Measurements from ENCODE around the gene DNAH10. TPM values are rescaled to one million over a fixed set of nuclear protein-coding genes. Genes with fewer than 3 reads are reported as not detected.

The DNAH10 gene
- total RNA-seq, 2 experiments from 2014 or later, result 0.11 to 0.19 TPM

- no TSS peak for BruUV-seq (replicated peaks)
- CTCF ChIA-PET (ENCODE audit: unreplicated experiment), result no interaction called here
These were observed 180.1 kb downstream of the DNAH10 start for GRCh38 chr12:123942238-123942653.

GRCh38 chr12:123942911-123943648 is 181.0 kb downstream of the DNAH10 start:
- no peak for TF ChIP-seq CTCF (conservative IDR thresholded peaks at IDR 0.05; ENCODE audit: low read length)
- no peak for TF ChIP-seq EZH2phosphoT487 (IDR thresholded peaks at IDR 0.05; ENCODE audit: borderline replicate concordance, low read depth, low read length)
- H3K9me2 ChIP-seq (ENCODE audit: insufficient read depth, low read length), result no peaks in the 10 kb centered on the region
- no peaks in the 10 kb centered on the region for H3K4me1 ChIP-seq (ENCODE audit: insufficient read depth, low read length, poor library complexity, severe bottlenecking)
- BruUV-seq (replicated peaks), result no TSS peak
- no peaks in the 10 kb centered on the region for H3K36me3 ChIP-seq (ENCODE audit: insufficient read depth, low read length)
- H3K27ac ChIP-seq (ENCODE audit: low read depth, low read length, poor library complexity, severe bottlenecking), result no peak overlapping the region
- ChIA-PET POLR2A (no interaction called here), CTCF (ENCODE audit: unreplicated experiment) (no interaction called here)
- H3K9me3 ChIP-seq (ENCODE audit: low read length), result no peaks in the 10 kb centered on the region
- H3K79me2 ChIP-seq (ENCODE audit: insufficient read depth, low read depth, low read length), result no peaks in the 10 kb centered on the region
- H3K4me2 ChIP-seq (ENCODE audit: low read length), result no peak overlapping the region
- H2AFZ ChIP-seq (ENCODE audit: low read length), result no peak overlapping the region
- intact Hi-C loops (cut with micrococcal nuclease; ENCODE audit: unreplicated experiment), result no loop called here
- H4K20me1 ChIP-seq (ENCODE audit: insufficient read depth, low read length), result no peaks in the 10 kb centered on the region
- no peak overlapping the region for H3K4me3 ChIP-seq (ENCODE audit: low read depth, low read length, poor library complexity, severe bottlenecking)
- no peak for DNase-seq (ENCODE audit: low spot score)

More at GRCh38 chr12:123942238-123942653, 180.1 kb downstream of the DNAH10 start:
- H3K4me2 ChIP-seq (ENCODE audit: low read length), result no peak overlapping the region
- H3K9me2 ChIP-seq (ENCODE audit: insufficient read depth, low read length), result no peaks in the 10 kb centered on the region
- TF ChIP-seq CTCF (conservative IDR thresholded peaks at IDR 0.05; ENCODE audit: low read length) (no peak), EZH2phosphoT487 (IDR thresholded peaks at IDR 0.05; ENCODE audit: borderline replicate concordance, low read depth, low read length) (no peak)
- H4K20me1 ChIP-seq (ENCODE audit: insufficient read depth, low read length), result no peaks in the 10 kb centered on the region
- H3K79me2 ChIP-seq (ENCODE audit: insufficient read depth, low read depth, low read length), result no peaks in the 10 kb centered on the region
- H2AFZ ChIP-seq (ENCODE audit: low read length), result no peak overlapping the region
- H3K27ac ChIP-seq (ENCODE audit: low read depth, low read length, poor library complexity, severe bottlenecking), result no peak overlapping the region
- no peaks in the 10 kb centered on the region for H3K4me1 ChIP-seq (ENCODE audit: insufficient read depth, low read length, poor library complexity, severe bottlenecking)
- POLR2A ChIA-PET, result no interaction called here
- no peaks in the 10 kb centered on the region for H3K9me3 ChIP-seq (ENCODE audit: low read length)
- intact Hi-C loops (cut with micrococcal nuclease; ENCODE audit: unreplicated experiment), result no loop called here
- H3K4me3 ChIP-seq (ENCODE audit: low read depth, low read length, poor library complexity, severe bottlenecking), result no peak overlapping the region
- no peaks in the 10 kb centered on the region for H3K36me3 ChIP-seq (ENCODE audit: insufficient read depth, low read length)
- no peak for DNase-seq (ENCODE audit: low spot score)

GRCh38 chr12:123943816-123944215 is 181.7 kb downstream of the DNAH10 start:
- no peak overlapping the region for H3K4me2 ChIP-seq (ENCODE audit: low read length)
- no TSS peak for BruUV-seq (replicated peaks)
- H3K4me1 ChIP-seq (ENCODE audit: insufficient read depth, low read length, poor library complexity, severe bottlenecking), result no peaks in the 10 kb centered on the region
- no peak for DNase-seq (ENCODE audit: low spot score)
- H3K27ac ChIP-seq (ENCODE audit: low read depth, low read length, poor library complexity, severe bottlenecking), result no peak overlapping the region
- ChIA-PET CTCF (ENCODE audit: unreplicated experiment) (no interaction called here), POLR2A (no interaction called here)
- H4K20me1 ChIP-seq (ENCODE audit: insufficient read depth, low read length), result no peaks in the 10 kb centered on the region
- TF ChIP-seq EZH2phosphoT487 (IDR thresholded peaks at IDR 0.05; ENCODE audit: borderline replicate concordance, low read depth, low read length) (no peak), CTCF (conservative IDR thresholded peaks at IDR 0.05; ENCODE audit: low read length) (no peak)
- no peaks in the 10 kb centered on the region for H3K79me2 ChIP-seq (ENCODE audit: insufficient read depth, low read depth, low read length)
- no peaks in the 10 kb centered on the region for H3K9me3 ChIP-seq (ENCODE audit: low read length)
- intact Hi-C loops (cut with micrococcal nuclease; ENCODE audit: unreplicated experiment), result no loop called here
- no peaks in the 10 kb centered on the region for H3K36me3 ChIP-seq (ENCODE audit: insufficient read depth, low read length)
- H3K4me3 ChIP-seq (ENCODE audit: low read depth, low read length, poor library complexity, severe bottlenecking), result no peak overlapping the region
- no peak overlapping the region for H2AFZ ChIP-seq (ENCODE audit: low read length)
- H3K9me2 ChIP-seq (ENCODE audit: insufficient read depth, low read length), result no peaks in the 10 kb centered on the region
